GM18517 (cell line): ENCODE results near the gene ASIC2.

ENCODE experiments used
- ATAC-seq: cut with Tn5 transposase; IDR thresholded peaks from one replicate; pipeline ENCODE4 v1.9.1; 2021; ENCODE audit warnings: mild to moderate bottlenecking, moderate library complexity; ENCODE audit not compliant: unreplicated experiment

The ASIC2 gene

DNA sequence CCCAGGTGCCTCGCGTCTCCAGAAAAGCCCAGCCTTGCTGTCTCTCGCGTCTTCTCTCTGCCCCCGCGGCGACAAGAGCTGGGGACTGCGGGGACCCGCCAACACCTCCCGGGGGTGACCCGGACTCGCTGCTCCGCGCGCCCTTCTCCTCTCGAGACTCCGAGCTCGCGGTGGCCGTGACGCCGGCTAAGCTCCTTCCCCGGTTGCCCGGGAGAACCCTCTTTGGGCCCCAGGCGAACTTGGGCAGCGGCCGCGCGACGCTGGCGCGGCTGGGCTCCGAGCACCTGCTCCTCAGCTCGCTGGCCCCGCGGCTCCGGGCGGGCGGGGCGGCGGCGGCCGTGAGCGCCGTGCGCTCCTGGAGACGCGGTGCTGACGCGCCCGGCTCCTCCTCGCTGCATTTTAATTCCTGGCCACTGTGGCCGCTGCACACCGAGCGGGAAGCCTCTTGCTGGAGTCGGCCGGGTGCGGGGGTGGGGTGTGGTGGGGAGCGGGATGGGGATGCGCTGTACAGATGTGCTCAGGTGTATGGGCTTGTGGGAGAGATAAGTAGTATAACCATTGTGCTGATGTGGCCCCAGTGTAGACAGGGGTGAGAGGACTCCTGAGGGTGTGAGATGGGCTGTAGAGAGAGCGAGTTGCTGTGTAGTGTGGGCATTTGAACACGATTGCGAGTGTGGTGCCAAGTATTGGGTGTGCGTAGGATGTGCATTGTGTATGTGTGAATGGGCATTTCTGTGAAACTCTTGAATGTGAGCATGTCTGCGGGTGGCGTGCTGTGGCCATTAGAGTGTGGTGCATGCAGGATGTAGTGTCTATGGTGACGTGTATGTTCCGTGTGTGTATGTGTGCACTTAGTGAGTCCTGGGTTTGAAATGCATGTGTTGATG lies at the start of gene ASIC2:
TSS of gene ASIC2 (minus strand) at position 315 of the 887 bp plus-strand sequence.
- no peak for ATAC-seq

DNA sequence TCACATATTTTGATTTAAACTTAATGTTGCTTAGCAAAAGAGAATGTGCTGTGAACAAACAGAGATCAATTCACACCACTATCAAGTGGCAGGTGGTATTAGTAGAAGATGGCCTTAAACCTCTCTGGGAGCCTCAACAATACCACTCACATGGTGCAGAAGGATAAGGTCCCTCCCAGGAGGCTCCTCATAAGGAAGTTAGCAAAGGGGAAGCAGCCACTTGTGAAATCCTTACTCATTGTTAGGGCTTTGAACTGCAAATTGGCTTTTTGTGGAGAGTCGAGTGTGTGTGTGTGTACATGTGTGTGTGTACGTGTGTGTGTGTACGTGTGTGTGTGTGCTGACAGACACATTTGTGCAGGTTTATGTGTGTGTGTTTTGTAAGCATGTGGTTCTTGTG lies 48.9 kb upstream of the ASIC2 start:
- ATAC-seq, result no peak

- ATAC-seq, result no peak
Observed at GRCh38 chr17:33338242-33338641, 45.1 kb upstream of the ASIC2 start.

DNA sequence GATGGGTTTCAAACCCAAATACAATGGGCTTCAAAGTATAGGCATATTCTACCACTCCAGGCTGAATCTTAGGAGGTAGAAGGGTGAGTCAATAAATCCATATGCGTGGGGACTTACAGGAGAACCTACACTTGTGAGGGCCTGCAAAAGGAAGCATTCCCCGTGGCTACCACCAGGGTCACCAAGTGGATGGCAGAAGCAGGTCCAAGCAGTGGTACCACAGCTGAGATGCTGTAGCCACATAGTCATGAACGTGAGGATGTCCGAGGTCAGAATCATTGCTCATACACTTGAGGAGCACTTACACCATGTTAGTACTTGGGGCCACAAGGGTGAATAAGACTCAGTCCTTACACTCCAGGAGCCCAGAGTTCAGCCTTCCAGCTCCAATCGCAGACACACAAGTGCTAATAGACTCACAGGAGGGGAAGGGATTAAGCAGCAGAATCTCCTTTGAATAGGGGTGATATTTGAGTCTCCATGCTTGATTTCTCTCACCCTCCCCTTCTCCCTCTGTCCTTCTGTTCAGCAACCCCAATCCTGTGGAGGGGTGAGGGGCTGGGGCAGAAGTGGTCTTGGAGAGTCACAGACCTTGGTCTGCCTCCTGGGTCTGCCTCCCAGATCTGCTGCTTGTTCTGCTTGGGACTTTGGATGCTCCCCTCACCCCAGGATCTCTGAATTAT lies 42.5 kb upstream of the ASIC2 start:
- no peak for ATAC-seq

DNA sequence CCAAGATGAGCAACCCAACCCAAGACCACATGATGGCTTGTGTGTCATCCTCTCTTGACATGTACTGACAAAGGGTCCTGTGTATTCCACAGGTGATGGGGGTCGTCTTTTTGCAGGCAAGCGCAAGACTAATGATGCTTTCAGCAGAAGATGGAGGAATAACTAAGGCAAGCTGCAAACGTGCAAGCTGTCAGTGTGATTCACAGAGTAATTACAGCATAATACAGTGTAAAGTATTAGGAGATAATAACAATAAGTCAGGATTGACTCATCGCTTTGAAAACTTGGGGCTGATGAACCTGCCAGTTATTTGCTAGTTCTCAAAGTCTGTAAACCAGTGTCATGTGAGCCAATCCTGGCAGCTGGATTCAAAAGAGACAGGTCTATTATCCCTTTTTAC lies 41.6 kb upstream of the ASIC2 start:
- no peak for ATAC-seq

DNA sequence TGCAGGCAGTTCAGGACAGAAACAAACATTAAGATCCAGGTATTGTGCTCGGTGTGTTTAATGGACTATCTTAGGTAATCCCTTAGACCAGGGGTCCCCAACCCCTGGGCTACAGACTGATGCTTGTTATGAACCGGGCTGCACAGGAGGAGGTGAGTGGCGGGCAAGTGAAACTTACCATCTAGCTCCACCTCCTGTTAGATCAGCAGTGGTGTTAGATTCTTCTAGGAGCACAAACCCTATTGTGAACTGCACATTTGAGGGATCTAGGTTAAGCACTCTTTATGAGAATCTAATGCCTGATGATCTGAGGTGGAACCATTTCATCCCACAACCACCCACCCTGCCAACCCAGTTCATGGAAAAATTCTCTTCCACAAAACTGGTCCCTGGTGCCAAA lies 37.8 kb upstream of the ASIC2 start:
- no peak for ATAC-seq

DNA sequence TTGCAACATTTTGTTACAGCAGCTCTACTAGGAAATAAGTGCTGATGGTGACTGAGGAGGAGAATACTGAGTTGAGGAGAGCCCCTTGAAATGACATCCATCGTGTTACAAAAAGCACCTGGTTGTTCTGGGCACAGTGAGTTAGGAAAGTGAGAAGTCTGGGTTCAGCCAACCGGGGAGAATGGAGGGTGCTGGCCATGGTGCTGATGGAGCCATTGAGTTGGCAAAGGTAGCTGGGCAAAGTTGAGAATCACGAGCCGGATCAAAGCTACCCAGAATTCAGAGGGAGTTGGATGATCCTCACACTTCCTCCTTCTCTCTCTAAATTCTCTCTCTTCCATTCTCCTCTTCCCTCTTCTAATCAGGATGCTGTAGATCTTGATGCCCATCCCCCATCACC lies 35.0 kb upstream of the ASIC2 start:
- no peak for ATAC-seq

DNA sequence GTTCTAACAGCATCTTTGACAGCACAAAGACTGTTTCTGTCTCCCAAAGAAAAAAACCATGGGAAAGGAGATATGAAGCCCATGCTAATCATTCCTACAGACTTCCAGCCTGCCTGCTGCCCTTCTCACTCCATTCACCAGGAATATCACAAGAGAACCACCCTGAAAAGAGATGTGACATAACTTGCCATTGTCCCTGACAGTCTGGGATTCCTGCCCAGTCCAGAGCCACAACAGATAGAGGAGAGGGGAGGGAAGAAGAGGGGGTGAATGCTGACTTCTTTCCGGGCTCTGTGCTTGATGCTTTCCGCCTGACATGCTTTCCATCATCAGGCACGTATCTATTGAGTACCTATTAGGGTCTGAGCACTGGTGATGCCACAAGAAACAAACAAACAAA lies 31.6 kb upstream of the ASIC2 start:
- ATAC-seq, result no peak

GRCh38 chr17:33322063-33322462 lies 29.0 kb upstream of the ASIC2 start:
- ATAC-seq, result no peak

GRCh38 chr17:33318241-33318640 lies 25.1 kb upstream of the ASIC2 start:
- ATAC-seq, result no peak

- ATAC-seq, result no peak
Observed at GRCh38 chr17:33316746-33317145, 23.7 kb upstream of the ASIC2 start.

GRCh38 chr17:33310296-33310695 lies 17.2 kb upstream of the ASIC2 start:
- ATAC-seq, result no peak

DNA sequence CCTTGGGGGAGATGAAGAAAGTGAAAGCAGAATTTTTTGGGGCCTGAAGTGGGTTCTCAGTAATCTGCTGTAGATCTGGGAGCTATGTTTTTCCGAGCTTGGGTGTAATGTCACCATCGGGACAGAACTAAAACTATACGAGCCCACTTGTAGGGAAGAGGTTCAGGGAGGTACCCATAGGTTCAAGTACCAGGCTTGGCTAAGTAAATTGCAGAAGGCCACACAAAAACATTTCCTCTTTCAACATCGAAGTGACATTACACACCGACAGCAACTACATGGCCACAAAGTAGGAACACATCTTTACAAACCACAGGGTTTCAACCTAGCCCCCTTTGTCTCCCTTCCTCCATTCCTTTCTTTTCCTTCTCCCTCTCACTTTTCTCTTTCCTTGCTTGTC lies 10.2 kb upstream of the ASIC2 start:
- ATAC-seq, result no peak

GRCh38 chr17:33302394-33302793 lies 9.3 kb upstream of the ASIC2 start:
- no peak for ATAC-seq

DNA sequence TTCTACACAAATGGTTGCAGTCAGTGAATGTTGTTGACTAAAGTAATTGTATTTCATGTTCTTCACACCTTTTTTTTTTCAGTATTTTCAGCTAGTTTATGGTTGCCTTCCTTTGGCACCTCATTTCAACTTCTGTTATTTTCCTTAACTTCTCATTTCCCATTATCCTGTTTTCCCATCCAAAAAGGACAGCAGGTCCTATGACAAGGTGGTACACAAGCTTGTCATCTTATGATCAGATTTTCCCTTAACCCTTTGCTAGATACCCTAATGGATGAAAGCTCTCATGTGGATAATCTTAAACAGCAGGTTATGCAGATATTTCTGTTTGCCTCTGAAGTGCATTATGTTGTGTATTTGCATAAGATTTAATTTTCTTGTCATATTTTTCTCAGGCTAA lies 7.1 kb upstream of the ASIC2 start:
- ATAC-seq, result no peak

- no peak for ATAC-seq
Observed at GRCh38 chr17:33299115-33299514, 6.0 kb upstream of the ASIC2 start.

DNA sequence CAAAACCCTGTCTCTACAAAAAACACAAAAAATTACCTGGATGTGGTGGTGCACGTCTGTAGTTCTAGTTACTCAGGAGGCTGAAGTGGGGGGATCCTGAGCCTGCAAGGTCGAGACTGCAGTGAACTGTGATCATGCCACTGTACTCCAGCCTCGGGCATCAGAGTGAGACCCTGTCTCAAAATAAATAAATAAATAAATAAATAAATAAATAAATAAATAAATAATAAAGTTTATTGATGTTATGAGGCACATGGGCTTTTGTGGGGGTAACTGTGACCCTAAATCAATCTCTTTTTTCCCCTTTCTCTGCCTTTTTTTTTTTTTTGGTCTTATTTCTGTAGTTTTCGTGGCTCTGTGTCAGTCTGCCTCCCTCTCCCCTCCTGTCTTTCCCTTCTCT lies 4.5 kb upstream of the ASIC2 start:
- ATAC-seq, result no peak

- ATAC-seq, result no peak
Observed at GRCh38 chr17:33294994-33295393, 1.9 kb upstream of the ASIC2 start.

- no peak for ATAC-seq
Observed at GRCh38 chr17:33292201-33292980, 704 bp downstream of the ASIC2 start.

DNA sequence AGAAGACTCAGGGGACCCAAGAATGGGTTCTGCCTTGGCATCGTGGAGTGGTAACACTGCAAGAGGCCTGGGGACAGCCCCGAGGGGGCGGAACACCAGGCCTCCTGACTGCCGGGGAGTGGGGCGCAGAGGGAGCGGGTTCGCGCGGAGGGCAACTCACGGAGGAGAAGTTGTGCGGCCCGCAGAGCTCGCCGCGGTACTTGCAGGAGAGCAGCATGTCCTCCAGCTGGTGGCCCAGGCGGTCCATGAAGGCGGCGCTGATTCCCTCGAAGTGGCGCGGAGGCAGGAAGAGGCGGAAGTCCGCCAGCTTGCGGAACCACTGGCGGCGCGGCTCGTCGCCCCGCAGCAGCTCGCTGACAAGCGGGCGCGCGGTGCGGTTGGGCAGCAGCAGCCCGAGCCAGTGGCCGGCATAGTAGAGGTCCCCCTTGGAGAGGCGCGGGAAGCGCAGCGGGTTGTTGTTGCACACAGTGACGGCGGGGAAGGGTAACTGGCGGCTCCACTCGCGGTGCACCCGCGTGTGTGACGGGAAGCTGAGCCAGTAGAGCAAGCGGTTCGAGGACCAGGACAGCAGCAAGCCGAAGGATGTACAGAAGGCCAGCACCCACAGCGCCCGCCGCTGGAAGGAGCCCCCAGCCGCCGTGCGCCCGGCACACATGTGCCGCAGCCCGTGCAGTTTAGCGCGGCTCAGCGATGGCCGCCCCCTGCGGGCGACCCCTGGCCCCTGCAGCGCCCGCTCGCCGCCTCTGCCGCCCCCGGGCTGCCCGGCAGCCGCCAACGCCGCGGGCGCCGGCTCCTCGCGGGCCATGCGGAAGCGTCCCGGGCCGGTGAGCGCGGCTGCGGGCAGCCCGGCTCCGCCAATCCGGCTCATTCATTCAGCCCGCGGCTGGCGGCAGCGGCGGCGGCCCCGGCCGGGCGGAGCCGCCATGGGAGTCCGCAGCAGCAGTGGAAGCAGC lies 1.6 kb downstream of the ASIC2 start:
- no peak for ATAC-seq
